ENCODE results near the gene RAB11FIP4.

Gene RAB11FIP4

GRCh38 chr17:31546650-31547049 is 155.2 kb downstream of the RAB11FIP4 start:
- H3K4me3 ChIP-seq (ENCODE audit: low read depth in 1 of 2, low read length in 1 of 2) = no peak overlapping the region
- no peaks in the 10 kb centered on the region for H3K36me3 ChIP-seq
- H3K27ac ChIP-seq = no peak overlapping the region
- peaks cover 21% of the 10 kb centered on the region in 2 experiments for H3K4me1 ChIP-seq (ENCODE audit: control insufficient read depth in 1 of 2, insufficient read depth in 1 of 2, low read depth in 1 of 2, low read length in 1 of 2)
- H3K27me3 ChIP-seq = no peaks in the 10 kb centered on the region
- TF ChIP-seq CTCF (IDR thresholded peaks at IDR 0.05) = no peak
- no peaks in the 10 kb centered on the region for H3K9me3 ChIP-seq

- peaks cover 21% of the 10 kb centered on the region in 2 experiments for H3K4me1 ChIP-seq (ENCODE audit: control insufficient read depth in 1 of 2, insufficient read depth in 1 of 2, low read depth in 1 of 2, low read length in 1 of 2)
- TF ChIP-seq CTCF (IDR thresholded peaks at IDR 0.05) = no peak
- H3K9me3 ChIP-seq = no peaks in the 10 kb centered on the region
- no peaks in the 10 kb centered on the region for H3K36me3 ChIP-seq
- H3K27ac ChIP-seq = peak overlapping the region; percentile 89
- H3K4me3 ChIP-seq (ENCODE audit: low read depth in 1 of 2, low read length in 1 of 2) = peak overlapping the region; percentile 77 to 79
- H3K27me3 ChIP-seq = no peaks in the 10 kb centered on the region
Measured at GRCh38 chr17:31548709-31549108, 157.2 kb downstream of the RAB11FIP4 start.

GRCh38 chr17:31549121-31549524 is 157.6 kb downstream of the RAB11FIP4 start:
- Histone ChIP-seq H3K27me3 (no peaks in the 10 kb centered on the region), H3K27ac (peak overlapping the region; percentile 89), H3K4me1 (ENCODE audit: control insufficient read depth in 1 of 2, insufficient read depth in 1 of 2, low read depth in 1 of 2, low read length in 1 of 2) (peaks cover 21% of the 10 kb centered on the region in 2 experiments), H3K9me3 (no peaks in the 10 kb centered on the region), H3K36me3 (no peaks in the 10 kb centered on the region), H3K4me3 (ENCODE audit: low read depth in 1 of 2, low read length in 1 of 2) (peak overlapping the region; percentile 77 to 79)
- no peak for TF ChIP-seq CTCF (IDR thresholded peaks at IDR 0.05)

- Histone ChIP-seq H3K27ac (peak overlapping the region; percentile 89), H3K36me3 (no peaks in the 10 kb centered on the region), H3K9me3 (no peaks in the 10 kb centered on the region), H3K4me1 (ENCODE audit: control insufficient read depth in 1 of 2, insufficient read depth in 1 of 2, low read depth in 1 of 2, low read length in 1 of 2) (peaks cover 21% of the 10 kb centered on the region in 2 experiments), H3K27me3 (no peaks in the 10 kb centered on the region), H3K4me3 (ENCODE audit: low read depth in 1 of 2, low read length in 1 of 2) (peak overlapping the region; percentile 77 to 79)
- TF ChIP-seq CTCF (IDR thresholded peaks at IDR 0.05) = peak; percentile 60
Measured at GRCh38 chr17:31549525-31550388, 158.3 kb downstream of the RAB11FIP4 start.

- Histone ChIP-seq H3K4me1 (ENCODE audit: control insufficient read depth in 1 of 2, insufficient read depth in 1 of 2, low read depth in 1 of 2, low read length in 1 of 2) (peaks cover 21% of the 10 kb centered on the region in 2 experiments), H3K36me3 (no peaks in the 10 kb centered on the region), H3K27ac (peak overlapping the region; percentile 89), H3K9me3 (no peaks in the 10 kb centered on the region), H3K27me3 (no peaks in the 10 kb centered on the region), H3K4me3 (ENCODE audit: low read depth in 1 of 2, low read length in 1 of 2) (peak overlapping the region; percentile 77 to 79)
- no peak for TF ChIP-seq CTCF (IDR thresholded peaks at IDR 0.05)
Measured at GRCh38 chr17:31550389-31551056, 159.0 kb downstream of the RAB11FIP4 start.

Measured in neutrophil (primary cell).